Right lobe of liver (tissue), 6 donors: ENCODE results near the gene MADCAM1. TPM values are rescaled to one million over a fixed set of nuclear protein-coding genes. Genes with fewer than 3 reads are reported as not detected.

Source experiments
- ATAC-seq, 4 donors: fragments of 200-7000 bp; cut with Tn5 transposase; one replicate each; pipeline ENCODE4 v1.9.1; 2020; ENCODE audit warnings: mild to moderate bottlenecking in 4 of 4, moderate library complexity in 4 of 4
- DNase-seq, 3 donors: peaks; one replicate each; pipeline ENCODE4 v3.0.0-alpha.2; 2020
- H3K27ac ChIP-seq, 3 donors: fragments of 200-600 bp; one replicate each; pipeline ENCODE4 v1.8.0; 2022
- H3K27me3 ChIP-seq, 2 donors: fragments of 200-600 bp; one replicate each; pipeline ENCODE4 v1.8.0; 2022
- H3K36me3 ChIP-seq, 4 donors: fragments of 200-600 bp; sonication (generic) in 1 of 4; one replicate each; pipeline versions ENCODE4 v1.5.1 to v1.8.0; 2017 to 2022; ENCODE audit warnings: control low read depth in 1 of 4
- H3K4me1 ChIP-seq, 4 donors: fragments of 200-600 bp; sonication (generic) in 1 of 4; one replicate each; pipeline versions ENCODE4 v1.5.1 to v1.8.0; 2017 to 2022; ENCODE audit warnings: control low read depth in 1 of 4
- H3K4me3 ChIP-seq, 3 donors: fragments of 200-600 bp; one replicate each; pipeline ENCODE4 v1.8.0; 2022
- H3K9me3 ChIP-seq, 4 donors: fragments of 200-600 bp; sonication (generic) in 1 of 4; one replicate each; pipeline versions ENCODE4 v1.5.1 to v1.8.0; 2017 to 2022; ENCODE audit warnings: control low read depth in 1 of 4
- POLR2A ChIP-seq: fragments of 450-650 bp; IDR thresholded peaks from one replicate; pipeline ENCODE4 v1.6.1; 2017; ENCODE audit warnings: antibody characterized with exemption, mild to moderate bottlenecking
- WGBS: methylation state at CpG from one replicate; pipeline ENCODE4 v1.1.6; 2018; ENCODE audit warnings: low coverage, low lambda C conversion rate; ENCODE audit not compliant: insufficient coverage; ENCODE audit errors: missing lambda C conversion rate; 5-methylcytosine and 5-hydroxymethylcytosine counted together
- intact Hi-C, 2 donors: fragments of 100-400 bp; cut with DNase I; formaldehyde crosslinking; loops; one replicate each; pipeline versions ENCODE4 v1.11.2 to v1.14.1; 2022
- total RNA-seq, 6 experiments: library from RNA; depleted of rRNA in 2 of 6; stranded (reverse); fragments of >200 nt in 2 of 6; fragmentation: NEBNext Ultra II Directional in 3 of 6; extraction: Animal tissue kit (Norgen Biotek cat#: 25700) in 3 of 6; gene quantifications; one replicate each; pipeline versions ENCODE4 v1.1.0 to v1.2.4, GENCODE V29; 2016 to 2023
- TF ChIP-seq, protein P1 (sequence below), 4 donors: fragments of 200-600 bp in 3 of 4; fragments of 450-650 bp in 1 of 4; IDR thresholded peaks; one replicate each; pipeline versions ENCODE4 v1.5.1 to v1.8.0; 2016 to 2022; ENCODE audit warnings: antibody characterized with exemption in 4 of 4, mild to moderate bottlenecking in 2 of 4
- donor health status: DM: no; HTN: yes; CAD: no.
- donor health status: DM: no; HTN: no; CAD: no.
- donor health status: DM: no; HTN: no; CAD: no.
- donor health status: DM: no; HTN: yes; CAD: no.
- donor health status: DM: no; HTN: yes; CAD: no.

Gene MADCAM1
- total RNA-seq, 6 experiments from 2014 or later = 0.11 to 0.69 (median 0.31) TPM

DNA sequence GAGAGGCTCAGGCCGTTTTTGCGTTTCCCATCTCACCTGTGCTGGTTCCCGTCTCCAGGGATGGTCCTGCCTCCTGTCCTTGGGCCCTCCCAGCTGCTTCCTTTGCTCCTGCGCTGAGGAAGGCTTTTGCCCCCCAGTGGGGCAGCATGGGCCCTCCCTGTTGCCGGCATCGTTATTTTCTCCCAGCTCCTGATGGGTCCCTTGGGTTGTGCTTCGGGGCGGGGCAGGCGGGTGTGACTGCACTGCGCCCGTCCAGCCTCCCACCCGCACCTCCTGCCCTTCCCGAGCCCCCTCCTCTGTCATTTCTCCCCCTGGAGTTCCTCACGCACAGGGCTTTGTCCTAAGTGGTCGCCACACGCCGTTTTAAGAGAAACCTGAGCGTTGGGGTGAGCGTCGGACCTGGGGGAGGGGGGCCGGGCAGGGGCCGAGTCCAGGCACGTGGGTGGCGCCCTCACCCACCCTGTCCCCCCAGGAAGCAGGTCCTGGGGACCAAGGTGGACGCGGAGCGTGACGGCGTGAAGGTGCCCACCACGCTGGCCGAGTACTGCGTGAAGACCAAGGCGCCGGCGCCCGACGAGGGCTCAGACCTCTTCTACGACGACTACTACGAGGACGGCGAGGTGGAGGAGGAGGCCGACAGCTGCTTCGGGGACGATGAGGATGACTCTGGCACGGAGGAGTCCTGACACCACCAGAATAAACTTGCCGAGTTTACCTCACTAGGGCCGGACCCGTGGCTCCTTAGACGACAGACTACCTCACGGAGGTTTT, 44.8 kb downstream of the MADCAM1 start:
- Histone ChIP-seq H3K27me3 (no peaks in the 10 kb centered on the region), H3K4me3 (no peak overlapping the region), H3K9me3 (no peaks in the 10 kb centered on the region), H3K36me3 (peaks cover 4 to 40% (median 19%) of the 10 kb centered on the region in 4 donors), H3K4me1 (no peaks in the 10 kb centered on the region), H3K27ac (no peak overlapping the region)
- ATAC-seq (no peak), DNase-seq (peak in 1 of 3 donors; percentile 19)
- TF ChIP-seq, protein P1, sequence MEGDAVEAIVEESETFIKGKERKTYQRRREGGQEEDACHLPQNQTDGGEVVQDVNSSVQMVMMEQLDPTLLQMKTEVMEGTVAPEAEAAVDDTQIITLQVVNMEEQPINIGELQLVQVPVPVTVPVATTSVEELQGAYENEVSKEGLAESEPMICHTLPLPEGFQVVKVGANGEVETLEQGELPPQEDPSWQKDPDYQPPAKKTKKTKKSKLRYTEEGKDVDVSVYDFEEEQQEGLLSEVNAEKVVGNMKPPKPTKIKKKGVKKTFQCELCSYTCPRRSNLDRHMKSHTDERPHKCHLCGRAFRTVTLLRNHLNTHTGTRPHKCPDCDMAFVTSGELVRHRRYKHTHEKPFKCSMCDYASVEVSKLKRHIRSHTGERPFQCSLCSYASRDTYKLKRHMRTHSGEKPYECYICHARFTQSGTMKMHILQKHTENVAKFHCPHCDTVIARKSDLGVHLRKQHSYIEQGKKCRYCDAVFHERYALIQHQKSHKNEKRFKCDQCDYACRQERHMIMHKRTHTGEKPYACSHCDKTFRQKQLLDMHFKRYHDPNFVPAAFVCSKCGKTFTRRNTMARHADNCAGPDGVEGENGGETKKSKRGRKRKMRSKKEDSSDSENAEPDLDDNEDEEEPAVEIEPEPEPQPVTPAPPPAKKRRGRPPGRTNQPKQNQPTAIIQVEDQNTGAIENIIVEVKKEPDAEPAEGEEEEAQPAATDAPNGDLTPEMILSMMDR (IDR thresholded peaks at IDR 0.05) = no peak
- TF ChIP-seq POLR2A = no peak
- intact Hi-C loops = no loop called here
- 94% methylated on average over 28 of the region's 51 CpGs for WGBS

DNA sequence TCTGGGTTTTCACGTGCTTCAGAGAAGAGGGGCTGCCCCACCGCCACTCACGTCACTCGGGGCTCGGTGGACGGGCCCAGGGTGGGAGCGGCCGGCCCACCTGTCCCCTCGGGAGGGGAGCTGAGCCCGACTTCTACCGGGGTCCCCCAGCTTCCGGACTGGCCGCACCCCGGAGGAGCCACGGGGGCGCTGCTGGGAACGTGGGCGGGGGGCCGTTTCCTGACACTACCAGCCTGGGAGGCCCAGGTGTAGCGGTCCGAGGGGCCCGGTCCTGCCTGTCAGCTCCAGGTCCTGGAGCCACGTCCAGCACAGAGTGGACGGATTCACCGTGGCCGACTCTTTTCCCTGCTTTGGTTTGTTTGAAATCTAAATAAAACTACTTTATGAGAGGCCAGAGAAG, 45.4 kb downstream of the MADCAM1 start:
- Histone ChIP-seq H3K27me3 (no peaks in the 10 kb centered on the region), H3K36me3 (peaks cover 0 to 33% (median 15%) of the 10 kb centered on the region in 4 donors), H3K4me1 (no peaks in the 10 kb centered on the region), H3K9me3 (no peaks in the 10 kb centered on the region), H3K27ac (no peak overlapping the region), H3K4me3 (no peak overlapping the region)
- ATAC-seq = peak in 1 of 4 donors; percentile 4
- no peak for DNase-seq
- no peak for TF ChIP-seq POLR2A
- TF ChIP-seq, protein P1 (IDR thresholded peaks at IDR 0.05) = no peak
- 73% methylated on average over 3 of the region's 26 CpGs for WGBS
- intact Hi-C loops = no loop called here

DNA sequence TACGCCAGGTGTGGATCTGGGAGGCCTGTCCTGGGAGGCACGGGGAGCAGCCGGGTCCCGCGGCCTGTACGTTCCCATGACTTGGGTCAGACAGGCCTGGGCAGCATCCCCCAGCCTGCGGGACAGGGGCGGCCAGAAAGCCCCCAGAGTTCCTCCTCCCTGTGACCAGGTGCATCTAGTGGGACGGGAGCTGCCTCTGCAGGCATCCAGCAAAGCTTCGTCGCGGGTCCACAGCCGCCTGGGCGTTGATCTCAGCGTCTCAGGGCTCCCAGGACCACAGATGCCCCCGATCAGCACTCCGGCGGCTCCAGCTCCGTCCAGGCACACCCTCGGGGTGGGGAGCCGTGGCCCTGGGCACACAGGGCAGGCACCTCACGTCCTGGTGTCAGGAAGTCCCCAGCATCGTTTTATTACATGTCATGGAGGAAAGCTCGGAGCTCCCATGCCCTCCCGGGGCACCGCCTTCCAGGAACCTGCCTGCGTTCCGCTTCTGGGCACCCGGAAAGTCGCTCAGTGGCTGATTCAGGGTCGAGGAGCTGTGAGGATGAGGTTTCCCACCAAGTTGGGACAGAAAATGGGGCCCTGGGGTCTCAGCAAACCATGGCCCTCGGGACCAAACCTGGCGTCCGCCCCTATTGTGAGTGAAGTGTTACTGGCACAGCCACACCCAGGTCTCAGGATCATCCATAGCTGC, 46.0 kb downstream of the MADCAM1 start:
- Histone ChIP-seq H3K27me3 (no peaks in the 10 kb centered on the region), H3K4me1 (no peaks in the 10 kb centered on the region), H3K36me3 (peaks cover 0 to 28% (median 11%) of the 10 kb centered on the region in 4 donors), H3K4me3 (no peak overlapping the region), H3K9me3 (no peaks in the 10 kb centered on the region), H3K27ac (no peak overlapping the region)
- DNase-seq (peak in 1 of 3 donors; percentile 26), ATAC-seq (no peak)
- TF ChIP-seq POLR2A = no peak
- TF ChIP-seq, protein P1 (IDR thresholded peaks at IDR 0.05) = no peak
- no CpG with 5 or more reads among the region's 34 CpGs for WGBS
- intact Hi-C loops = no loop called here

DNA sequence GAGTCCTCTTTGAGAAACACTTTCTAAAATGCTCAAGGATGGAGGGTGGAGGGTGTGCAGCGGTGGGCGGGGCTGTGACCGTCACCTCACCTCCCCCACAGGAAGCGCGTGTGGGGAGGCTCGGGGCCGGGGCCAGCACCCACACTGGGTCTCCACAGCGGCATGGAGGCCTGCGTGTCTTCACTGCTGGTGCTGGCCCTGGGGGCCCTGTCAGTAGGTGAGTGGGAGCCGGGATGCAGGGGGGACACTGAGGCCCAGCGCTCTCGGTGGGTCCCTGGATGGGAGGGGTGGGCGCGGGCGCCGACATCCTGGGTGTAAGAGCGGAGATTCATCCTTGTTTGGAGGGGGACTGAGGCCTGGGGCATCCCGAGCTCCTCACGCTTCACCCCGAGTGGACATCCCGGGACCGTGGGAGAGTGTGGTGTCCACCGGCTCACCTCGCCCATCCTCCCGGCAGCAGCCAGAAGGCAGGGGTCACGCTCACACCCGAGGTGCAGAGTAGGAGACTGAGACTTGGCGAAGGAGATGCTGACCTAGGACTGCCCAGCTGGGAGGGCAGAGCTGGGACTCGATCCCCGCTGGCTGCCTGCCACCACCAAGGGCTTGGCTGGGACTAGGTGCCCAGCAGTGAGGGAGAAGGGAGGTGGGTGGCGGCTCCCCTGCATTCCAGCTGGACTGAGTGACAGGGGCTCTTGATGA, 47.8 kb downstream of the MADCAM1 start, which contains the start of gene GZMM:
TSS of gene GZMM (plus strand) at position 144 of the 699 bp plus-strand sequence. CDS start at position 163, 19 bp downstream.
- no peak within 1 kb of the TSS for H3K27ac ChIP-seq
- DNase-seq (peak in 2 of 3 donors; percentile 33 to 52), ATAC-seq (peak; percentile 44 to 69 (median 52))
- no peaks in the 10 kb centered on the region for H3K27me3 ChIP-seq
- H3K36me3 ChIP-seq = peaks cover 0 to 15% (median 6%) of the 10 kb centered on the region in 4 donors
- WGBS = 100% methylated on average over 2 of the region's 31 CpGs
- no peaks in the 10 kb centered on the region for H3K9me3 ChIP-seq
- no peaks in the 10 kb centered on the region for H3K4me1 ChIP-seq
- TF ChIP-seq POLR2A = no peak
- TF ChIP-seq, protein P1 (IDR thresholded peaks at IDR 0.05) = no peak
- intact Hi-C loops = no loop called here
- no peak within 1 kb of the TSS for H3K4me3 ChIP-seq
